GM12892 (cell line): ENCODE results near the gene PAOX.

ENCODE experiments used
- POLR2A ChIP-seq: IDR thresholded peaks from 2 replicates; pipeline ENCODE4 v1.6.1; 2011; ENCODE audit warnings: low read depth, low read length, control low read depth
- POLR2AphosphoS5 ChIP-seq: IDR thresholded peaks from 2 replicates; pipeline ENCODE4 v1.6.1; 2011; ENCODE audit warnings: low read depth, low read length, control low read depth

DNA sequence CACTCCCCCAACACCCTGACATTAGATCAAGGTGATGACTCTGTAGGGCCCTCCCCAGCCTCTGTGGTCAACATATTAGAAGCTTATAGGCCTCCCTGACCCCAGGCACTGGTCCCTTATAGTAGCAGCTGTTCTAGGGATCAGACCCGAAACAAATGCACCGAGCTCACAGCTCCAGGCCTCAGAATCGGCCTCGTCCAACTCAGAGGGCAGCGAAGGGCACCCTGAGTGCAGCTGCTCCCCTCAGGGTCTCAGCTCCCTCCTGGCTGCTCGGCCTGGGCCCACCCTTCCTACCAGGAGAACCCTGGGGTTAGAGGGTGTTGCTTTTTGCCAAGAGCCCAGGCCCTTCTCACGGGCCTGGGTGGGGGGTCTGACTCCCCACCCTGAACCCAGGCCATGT is 10.9 kb upstream of the PAOX start:
- TF ChIP-seq POLR2A = no peak
- no peak for TF ChIP-seq POLR2AphosphoS5
